ENCODE data around the gene SGCD. TPM values are rescaled to one million over a fixed set of nuclear protein-coding genes. Genes with fewer than 3 reads are reported as not detected.

SGCD gene
- total RNA-seq, 2 donors from 2014 or later = 1.0 to 2.2 TPM

- no peak overlapping the region for H3K27ac ChIP-seq
- H3K9me3 ChIP-seq = no peaks in the 10 kb centered on the region
- TF ChIP-seq, protein P1, sequence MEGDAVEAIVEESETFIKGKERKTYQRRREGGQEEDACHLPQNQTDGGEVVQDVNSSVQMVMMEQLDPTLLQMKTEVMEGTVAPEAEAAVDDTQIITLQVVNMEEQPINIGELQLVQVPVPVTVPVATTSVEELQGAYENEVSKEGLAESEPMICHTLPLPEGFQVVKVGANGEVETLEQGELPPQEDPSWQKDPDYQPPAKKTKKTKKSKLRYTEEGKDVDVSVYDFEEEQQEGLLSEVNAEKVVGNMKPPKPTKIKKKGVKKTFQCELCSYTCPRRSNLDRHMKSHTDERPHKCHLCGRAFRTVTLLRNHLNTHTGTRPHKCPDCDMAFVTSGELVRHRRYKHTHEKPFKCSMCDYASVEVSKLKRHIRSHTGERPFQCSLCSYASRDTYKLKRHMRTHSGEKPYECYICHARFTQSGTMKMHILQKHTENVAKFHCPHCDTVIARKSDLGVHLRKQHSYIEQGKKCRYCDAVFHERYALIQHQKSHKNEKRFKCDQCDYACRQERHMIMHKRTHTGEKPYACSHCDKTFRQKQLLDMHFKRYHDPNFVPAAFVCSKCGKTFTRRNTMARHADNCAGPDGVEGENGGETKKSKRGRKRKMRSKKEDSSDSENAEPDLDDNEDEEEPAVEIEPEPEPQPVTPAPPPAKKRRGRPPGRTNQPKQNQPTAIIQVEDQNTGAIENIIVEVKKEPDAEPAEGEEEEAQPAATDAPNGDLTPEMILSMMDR (IDR thresholded peaks at IDR 0.05) = no peak
- H3K4me3 ChIP-seq = no peak overlapping the region
- no peak overlapping the region for H3K9ac ChIP-seq (ENCODE audit: low read depth in 2 of 2, low read length in 2 of 2)
- no peaks in the 10 kb centered on the region for H3K4me1 ChIP-seq
- no peaks in the 10 kb centered on the region for H3K27me3 ChIP-seq
- no peak for DNase-seq
- H3K36me3 ChIP-seq = no peaks in the 10 kb centered on the region
- intact Hi-C loops (cut with DNase I) = no loop called here
Measured at GRCh38 chr5:156556666-156557406, 229.9 kb downstream of the SGCD start.

- no peak overlapping the region for H3K4me3 ChIP-seq
- H3K27ac ChIP-seq = no peak overlapping the region
- TF ChIP-seq, protein P1 (IDR thresholded peaks at IDR 0.05) = no peak
- DNase-seq = no peak
- H3K4me1 ChIP-seq = no peaks in the 10 kb centered on the region
- no peaks in the 10 kb centered on the region for H3K36me3 ChIP-seq
- intact Hi-C loops (cut with DNase I) = no loop called here
- H3K27me3 ChIP-seq = no peaks in the 10 kb centered on the region
- no peak overlapping the region for H3K9ac ChIP-seq (ENCODE audit: low read depth in 2 of 2, low read length in 2 of 2)
- H3K9me3 ChIP-seq = no peaks in the 10 kb centered on the region
Measured at GRCh38 chr5:156560002-156560401, 233.0 kb downstream of the SGCD start.

GRCh38 chr5:156561651-156562050 lies 234.7 kb downstream of the SGCD start:
- H3K4me1 ChIP-seq = no peaks in the 10 kb centered on the region
- H3K9me3 ChIP-seq = no peaks in the 10 kb centered on the region
- no peak for DNase-seq
- TF ChIP-seq, protein P1 (IDR thresholded peaks at IDR 0.05) = no peak
- no peaks in the 10 kb centered on the region for H3K27me3 ChIP-seq
- intact Hi-C loops (cut with DNase I) = no loop called here
- no peak overlapping the region for H3K4me3 ChIP-seq
- no peak overlapping the region for H3K9ac ChIP-seq (ENCODE audit: low read depth in 2 of 2, low read length in 2 of 2)
- H3K36me3 ChIP-seq = no peaks in the 10 kb centered on the region
- H3K27ac ChIP-seq = no peak overlapping the region

DNA sequence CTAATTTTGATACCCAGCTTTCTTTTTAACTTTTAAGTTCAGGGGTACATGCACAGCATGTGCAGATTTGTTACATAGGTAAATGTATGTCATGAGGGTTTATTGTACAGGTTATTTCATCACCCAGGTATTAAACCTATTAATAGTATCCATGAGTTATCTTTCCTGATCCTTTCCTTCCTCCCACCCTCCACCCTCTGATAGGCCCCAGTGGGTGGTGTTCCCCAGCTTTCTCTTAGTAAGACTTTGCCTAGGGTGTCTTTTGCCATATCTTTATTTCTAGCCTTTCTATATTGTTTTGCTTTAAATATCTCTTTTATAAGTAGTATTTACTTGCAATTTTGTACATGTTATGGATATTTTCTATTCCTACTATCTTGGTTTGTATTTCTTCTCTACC lies 243.7 kb downstream of the SGCD start:
- intact Hi-C loops (cut with DNase I) = no loop called here
- DNase-seq = no peak
- TF ChIP-seq, protein P1 (IDR thresholded peaks at IDR 0.05) = no peak
- no peak overlapping the region for H3K27ac ChIP-seq
- no peaks in the 10 kb centered on the region for H3K4me1 ChIP-seq
- no peak overlapping the region for H3K9ac ChIP-seq (ENCODE audit: low read depth in 2 of 2, low read length in 2 of 2)
- no peak overlapping the region for H3K4me3 ChIP-seq
- no peaks in the 10 kb centered on the region for H3K36me3 ChIP-seq
- H3K9me3 ChIP-seq = no peaks in the 10 kb centered on the region
- H3K27me3 ChIP-seq = no peaks in the 10 kb centered on the region

DNA sequence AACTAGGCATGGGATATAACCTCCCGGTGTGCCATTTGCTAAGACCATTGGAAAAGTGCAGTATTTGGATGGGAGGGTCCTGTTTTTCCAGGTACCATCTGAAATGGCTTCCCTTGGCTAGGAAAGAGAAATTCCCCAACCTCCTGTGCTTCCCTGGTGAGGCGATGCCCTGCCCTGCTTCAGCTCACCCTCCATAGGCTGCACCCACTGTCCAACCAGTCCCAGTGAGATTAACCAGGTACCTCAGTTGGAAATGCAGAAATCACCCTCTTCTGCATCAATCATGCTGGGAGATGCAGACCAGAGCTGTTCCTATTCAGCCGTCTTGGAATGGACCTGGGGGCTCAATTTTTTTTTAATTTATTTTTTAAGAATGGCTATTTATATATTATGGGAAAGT lies 254.8 kb downstream of the SGCD start:
- DNase-seq = no peak
- H3K4me3 ChIP-seq = no peak overlapping the region
- H3K36me3 ChIP-seq = no peaks in the 10 kb centered on the region
- H3K27ac ChIP-seq = no peak overlapping the region
- H3K9ac ChIP-seq (ENCODE audit: low read depth in 2 of 2, low read length in 2 of 2) = no peak overlapping the region
- TF ChIP-seq, protein P1 (IDR thresholded peaks at IDR 0.05) = no peak
- H3K9me3 ChIP-seq = no peaks in the 10 kb centered on the region
- no peaks in the 10 kb centered on the region for H3K27me3 ChIP-seq
- intact Hi-C loops (cut with DNase I) = no loop called here
- H3K4me1 ChIP-seq = no peaks in the 10 kb centered on the region

All from colonic mucosa (tissue), 4 donors.